Stimulated activated CD4-positive, alpha-beta T cell treated with anti-CD3 and anti-CD28 coated beads, Interleukin-4, amount 100 ng/mL, for 48 hours (primary cell): ENCODE data around the gene ANAPC7.
A peak's percentile ranks its signal among the peaks of the same experiment; 100 is the strongest.
"Not testable (repeated sequence)": the region's sequence is repeated elsewhere in the genome, so short reads cannot be mapped to it uniquely, and the experiment has no call there.

Experiments
- DNase-seq, 2 donors: peaks; one replicate each; pipeline ENCODE4 v3.0.0-alpha.2; 2020; ENCODE audit warnings: low read depth in 2 of 2

ANAPC7 gene

GRCh38 chr12:110373962-110374611 lies 29.4 kb downstream of the ANAPC7 start:
- no peak for DNase-seq

GRCh38 chr12:110373425-110373824 lies 30.1 kb downstream of the ANAPC7 start:
- DNase-seq = no peak

- DNase-seq = no peak
Measured at GRCh38 chr12:110373025-110373424, 30.5 kb downstream of the ANAPC7 start.

- no peak for DNase-seq
Measured at GRCh38 chr12:110372056-110372425, 31.5 kb downstream of the ANAPC7 start.

- DNase-seq = no peak
Measured at GRCh38 chr12:110371408-110372055, 32.0 kb downstream of the ANAPC7 start.

- no peak for DNase-seq
Measured at GRCh38 chr12:110370732-110371231, 32.7 kb downstream of the ANAPC7 start.

GRCh38 chr12:110369992-110370391 lies 33.5 kb downstream of the ANAPC7 start:
- DNase-seq = no peak

- no peak for DNase-seq
Measured at GRCh38 chr12:110367181-110367864, 36.2 kb downstream of the ANAPC7 start.

- no peak for DNase-seq
Measured at GRCh38 chr12:110366321-110367142, 37.0 kb downstream of the ANAPC7 start.

GRCh38 chr12:110365489-110366320 lies 37.8 kb downstream of the ANAPC7 start:
- DNase-seq = no peak

- no peak for DNase-seq
Measured at GRCh38 chr12:110361216-110361615, 42.3 kb downstream of the ANAPC7 start.

GRCh38 chr12:110358384-110359097 lies 45.0 kb downstream of the ANAPC7 start:
- DNase-seq = not testable (repeated sequence)

- DNase-seq = no peak
Measured at GRCh38 chr12:110355073-110355472, 48.4 kb downstream of the ANAPC7 start.

- DNase-seq = no peak
Measured at GRCh38 chr12:110354172-110354780, 49.2 kb downstream of the ANAPC7 start.

- no peak for DNase-seq
Measured at GRCh38 chr12:110353211-110353965, 50.1 kb downstream of the ANAPC7 start.

GRCh38 chr12:110352401-110352800 lies 51.1 kb downstream of the ANAPC7 start:
- no peak for DNase-seq

GRCh38 chr12:110351119-110351518 lies 52.4 kb downstream of the ANAPC7 start:
- DNase-seq = no peak

- peak; percentile 28 to 33 for DNase-seq
Measured at GRCh38 chr12:110349514-110350151, 53.9 kb downstream of the ANAPC7 start.

GRCh38 chr12:110349096-110349495 lies 54.4 kb downstream of the ANAPC7 start:
- DNase-seq = no peak
